ENCODE data around the gene HNF4A. TPM values are rescaled to one million over a fixed set of nuclear protein-coding genes. Genes with fewer than 3 reads are reported as not detected.

Gene HNF4A
- polyA plus RNA-seq, 1 experiment: 0.04 TPM

DNA sequence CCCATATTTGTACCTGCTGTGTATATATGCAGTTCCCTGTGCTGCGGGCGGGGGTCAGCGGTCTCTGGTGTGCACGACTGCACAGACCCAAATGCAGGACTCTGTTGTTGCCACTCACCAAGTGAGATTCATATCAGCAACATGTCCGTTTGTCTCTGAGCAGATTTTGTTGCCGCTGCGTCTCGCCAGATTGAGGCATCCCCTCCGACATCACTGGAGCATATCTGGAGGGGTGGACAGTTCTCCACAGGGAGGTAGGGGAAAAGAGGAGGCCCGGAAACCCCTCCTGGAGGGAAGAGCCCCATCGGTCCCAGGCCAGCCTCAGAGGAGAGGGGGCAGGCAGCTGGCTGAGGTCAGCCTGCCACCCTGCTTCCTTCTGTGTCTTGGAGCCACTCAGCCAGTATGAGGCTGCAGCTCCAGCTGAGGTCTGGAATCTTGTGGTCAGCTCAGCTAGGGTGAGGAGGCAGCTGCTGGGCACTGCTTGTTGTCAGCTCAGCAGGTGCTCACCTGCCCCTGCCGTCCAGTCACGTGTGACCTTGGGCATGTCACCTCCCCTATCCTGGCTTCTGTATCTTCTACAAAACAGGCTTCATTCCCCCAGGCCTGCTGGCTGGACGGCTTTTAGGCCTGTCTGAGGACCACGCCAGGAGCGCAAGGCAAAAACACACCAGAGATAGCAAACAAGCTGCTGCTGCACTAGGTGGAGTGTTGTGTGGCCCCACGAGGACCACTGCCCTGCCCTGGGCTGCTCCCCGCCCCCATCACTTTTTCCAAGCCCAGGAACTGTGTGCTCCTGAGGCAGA, 47.1 kb downstream of the HNF4A start:
- no peak for DNase-seq (ENCODE audit: low read depth)
- Histone ChIP-seq H3K27me3 (ENCODE audit: control insufficient read depth, insufficient read depth, low read length) (peaks cover 2% of the 10 kb centered on the region), H3K36me3 (ENCODE audit: control insufficient read depth, insufficient read depth, low read length) (no peaks in the 10 kb centered on the region), H3K4me3 (ENCODE audit: low read depth, low read length) (no peak overlapping the region)
- ChIA-PET CTCF (interaction anchor here (0.7 to 1.6 kb wide), 2 partner anchors 8 to 18 kb away, joined by 3 to 4 read pairs; no protein-coding TSS in a partner anchor), POLR2A (no interaction called here)
- no peak for TF ChIP-seq CTCF (IDR thresholded peaks at IDR 0.05; ENCODE audit: insufficient read depth, low read depth, low read length)

GRCh38 chr20:44403194-44404112, 48.0 kb downstream of the HNF4A start:
- TF ChIP-seq CTCF (IDR thresholded peaks at IDR 0.05; ENCODE audit: insufficient read depth, low read depth, low read length): no peak
- Histone ChIP-seq H3K36me3 (ENCODE audit: control insufficient read depth, insufficient read depth, low read length) (no peaks in the 10 kb centered on the region), H3K4me3 (ENCODE audit: low read depth, low read length) (no peak overlapping the region), H3K27me3 (ENCODE audit: control insufficient read depth, insufficient read depth, low read length) (peaks cover 2% of the 10 kb centered on the region)
- ChIA-PET POLR2A (no interaction called here), CTCF (interaction anchor here (0.7 to 1.6 kb wide), 3 partner anchors 9 to 19 kb away, joined by 3 to 4 read pairs (median 3); no protein-coding TSS in a partner anchor)
- no peak for DNase-seq (ENCODE audit: low read depth)

- no peak for TF ChIP-seq CTCF (IDR thresholded peaks at IDR 0.05; ENCODE audit: insufficient read depth, low read depth, low read length)
- Histone ChIP-seq H3K4me3 (ENCODE audit: low read depth, low read length) (no peak overlapping the region), H3K36me3 (ENCODE audit: control insufficient read depth, insufficient read depth, low read length) (no peaks in the 10 kb centered on the region), H3K27me3 (ENCODE audit: control insufficient read depth, insufficient read depth, low read length) (no peaks in the 10 kb centered on the region; the same call in 1 of the 2 replicates)
- DNase-seq (ENCODE audit: low read depth): no peak
- POLR2A ChIA-PET: no interaction called here
- CTCF ChIA-PET: interaction anchor here (1.0 to 1.6 kb wide), 2 partner anchors 10 to 16 kb away, joined by 3 to 4 read pairs; no protein-coding TSS in a partner anchor
These were observed 49.0 kb downstream of the HNF4A start for GRCh38 chr20:44404204-44405181.

DNA sequence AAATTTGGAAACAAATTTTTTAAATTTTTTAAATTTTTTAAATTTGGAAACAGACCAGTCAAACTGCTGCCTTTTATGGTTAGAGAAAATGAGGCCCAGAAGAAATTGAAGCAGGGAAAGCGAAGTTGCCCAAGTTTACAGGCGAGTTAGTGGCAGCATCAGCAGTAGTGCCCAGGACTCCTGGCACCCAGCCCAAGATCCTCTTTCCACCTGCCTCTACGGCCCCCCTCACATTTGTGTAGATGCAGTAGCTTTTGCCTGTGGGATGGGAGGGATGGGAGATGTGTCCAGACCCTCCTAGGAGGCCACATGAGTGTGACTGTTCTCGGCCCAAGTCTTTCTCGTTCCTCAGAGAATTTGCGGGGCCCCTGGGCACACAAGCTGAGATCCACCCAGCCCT, 49.8 kb downstream of the HNF4A start:
- POLR2A ChIA-PET: no interaction called here
- Histone ChIP-seq H3K36me3 (ENCODE audit: control insufficient read depth, insufficient read depth, low read length) (no peaks in the 10 kb centered on the region), H3K27me3 (ENCODE audit: control insufficient read depth, insufficient read depth, low read length) (no peaks in the 10 kb centered on the region; the same call in 1 of the 2 replicates), H3K4me3 (ENCODE audit: low read depth, low read length) (no peak overlapping the region)
- no peak for DNase-seq (ENCODE audit: low read depth)
- CTCF ChIA-PET: interaction anchor here (1.1 to 4.3 kb wide), 3 partner anchors 10 to 64 kb away, joined by 3 to 19 read pairs (median 16); no protein-coding TSS in a partner anchor
- no peak for TF ChIP-seq CTCF (IDR thresholded peaks at IDR 0.05; ENCODE audit: insufficient read depth, low read depth, low read length)
